ENCODE measurements around the gene SYT5. TPM values are rescaled to one million over a fixed set of nuclear protein-coding genes. Genes with fewer than 3 reads are reported as not detected.
"Not testable (repeated sequence)": the region's sequence is repeated elsewhere in the genome, so short reads cannot be mapped to it uniquely, and the experiment has no call there.

Gene SYT5
- total RNA-seq, 2 donors from 2014 or later = not detected

DNA sequence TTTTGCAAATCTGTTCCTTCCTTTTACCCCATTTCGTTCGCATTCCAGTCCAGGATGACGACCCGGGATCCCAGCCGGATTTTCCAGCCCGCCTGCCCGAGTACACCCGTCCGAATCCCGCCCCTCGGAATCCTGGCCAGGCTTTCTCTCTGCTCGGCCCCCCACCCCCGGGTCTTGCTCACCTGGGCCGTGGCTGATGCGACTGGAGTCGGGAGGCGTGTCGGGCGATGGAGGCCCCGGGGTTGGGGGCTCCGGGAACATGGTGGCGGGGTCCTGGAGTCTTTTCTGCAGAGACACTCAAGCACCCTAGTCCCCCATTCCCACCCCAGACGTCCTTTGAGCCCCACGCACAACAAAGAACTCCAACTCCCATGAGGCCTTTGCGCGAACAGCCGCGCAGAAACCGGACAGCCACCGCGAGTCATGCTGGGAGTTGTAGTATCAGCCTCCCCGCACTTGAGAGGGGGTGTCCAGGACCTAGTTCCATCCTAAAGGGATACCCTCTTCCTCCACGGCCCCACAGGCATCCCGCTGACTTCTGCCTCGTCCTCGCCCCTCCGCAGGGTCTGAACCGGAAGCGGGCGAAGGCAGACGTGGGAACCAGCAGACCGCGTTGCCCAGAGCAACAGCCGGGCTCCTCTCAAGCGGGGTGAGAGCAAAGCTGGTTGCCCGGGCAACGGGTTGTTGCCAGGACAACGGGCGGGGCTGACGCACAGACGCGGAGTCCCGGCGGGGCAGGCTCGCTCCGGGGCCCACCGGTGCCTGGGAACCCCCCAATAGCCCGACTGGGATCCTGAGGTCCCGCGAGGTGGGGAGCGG, 1.1 kb downstream of the SYT5 start:
- ATAC-seq = peak; percentile 84 to 93
- H3K27ac Mint-ChIP-seq = no peak overlapping the region
- no peaks in the 10 kb centered on the region for H3K9me3 Mint-ChIP-seq
- no peaks in the 10 kb centered on the region for H3K36me3 Mint-ChIP-seq
- DNase-seq (ENCODE audit: low spot score in 2 of 2) = peak; percentile 75 to 90

DNA sequence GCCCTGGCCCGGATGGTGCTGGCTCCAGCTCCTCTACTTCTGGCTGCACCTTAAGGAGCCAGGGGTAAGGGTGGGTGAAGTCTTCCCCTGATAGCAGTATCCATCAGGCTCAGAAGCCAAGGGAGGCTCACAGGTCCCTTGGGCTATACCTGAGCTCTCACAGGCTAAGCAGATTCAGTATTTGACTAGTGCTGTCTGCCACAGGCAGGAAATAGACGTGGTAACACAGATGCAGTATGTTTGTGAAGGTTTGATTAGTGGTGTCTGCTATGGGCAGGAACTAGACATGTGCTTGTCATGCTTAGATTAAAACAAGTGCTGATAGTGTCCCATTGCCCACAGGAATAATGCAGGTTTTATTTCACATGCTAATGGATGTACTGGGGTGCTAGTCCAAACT, 4.0 kb downstream of the SYT5 start:
- DNase-seq (ENCODE audit: low spot score in 2 of 2) (no peak), ATAC-seq (no peak)
- H3K36me3 Mint-ChIP-seq = peaks cover 0 to 8% of the 10 kb centered on the region in 2 donors
- no peaks in the 10 kb centered on the region for H3K9me3 Mint-ChIP-seq
- no peak overlapping the region for H3K27ac Mint-ChIP-seq

DNA sequence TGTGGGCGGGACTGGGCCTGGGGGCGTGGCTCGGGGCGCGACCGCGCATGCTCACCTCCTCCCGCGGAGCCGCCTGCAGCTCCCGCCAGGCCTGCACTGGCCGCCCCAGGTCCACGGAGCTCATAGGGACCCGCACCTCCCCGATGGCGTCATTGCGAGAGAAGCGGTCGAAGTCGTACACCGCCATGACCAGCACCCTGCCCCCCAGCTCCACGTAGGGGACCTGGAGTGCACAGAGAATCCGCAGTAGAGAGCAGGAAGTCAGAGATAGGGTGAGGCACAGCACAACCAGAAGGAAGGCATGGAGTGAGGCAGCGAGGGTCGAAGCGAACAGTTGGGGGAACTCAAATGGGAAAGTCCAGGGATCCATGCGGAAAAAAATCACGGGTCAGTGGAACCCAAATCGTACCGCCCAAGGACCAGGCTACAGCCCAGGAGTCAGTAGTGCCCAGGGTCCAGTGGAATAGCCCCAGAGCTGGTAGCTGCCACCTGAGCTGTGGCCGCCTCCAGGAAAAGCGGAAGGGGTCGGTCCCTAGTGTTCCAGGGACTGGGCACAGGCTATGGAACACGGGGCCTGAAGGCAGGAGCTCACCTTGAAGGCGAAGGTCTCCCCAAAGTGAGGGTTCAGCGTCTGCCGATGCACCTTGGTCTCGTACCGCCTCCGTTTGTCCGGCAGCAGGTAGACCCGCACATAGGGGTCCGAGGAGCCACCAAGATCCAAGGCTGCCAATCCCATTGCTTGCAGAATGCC, 4.8 kb downstream of the SYT5 start:
- Mint-ChIP-seq H3K9me3 (no peaks in the 10 kb centered on the region), H3K36me3 (peaks cover 0 to 8% of the 10 kb centered on the region in 2 donors), H3K27ac (no peak overlapping the region)
- ATAC-seq (no peak), DNase-seq (ENCODE audit: low spot score in 2 of 2) (no peak)

DNA sequence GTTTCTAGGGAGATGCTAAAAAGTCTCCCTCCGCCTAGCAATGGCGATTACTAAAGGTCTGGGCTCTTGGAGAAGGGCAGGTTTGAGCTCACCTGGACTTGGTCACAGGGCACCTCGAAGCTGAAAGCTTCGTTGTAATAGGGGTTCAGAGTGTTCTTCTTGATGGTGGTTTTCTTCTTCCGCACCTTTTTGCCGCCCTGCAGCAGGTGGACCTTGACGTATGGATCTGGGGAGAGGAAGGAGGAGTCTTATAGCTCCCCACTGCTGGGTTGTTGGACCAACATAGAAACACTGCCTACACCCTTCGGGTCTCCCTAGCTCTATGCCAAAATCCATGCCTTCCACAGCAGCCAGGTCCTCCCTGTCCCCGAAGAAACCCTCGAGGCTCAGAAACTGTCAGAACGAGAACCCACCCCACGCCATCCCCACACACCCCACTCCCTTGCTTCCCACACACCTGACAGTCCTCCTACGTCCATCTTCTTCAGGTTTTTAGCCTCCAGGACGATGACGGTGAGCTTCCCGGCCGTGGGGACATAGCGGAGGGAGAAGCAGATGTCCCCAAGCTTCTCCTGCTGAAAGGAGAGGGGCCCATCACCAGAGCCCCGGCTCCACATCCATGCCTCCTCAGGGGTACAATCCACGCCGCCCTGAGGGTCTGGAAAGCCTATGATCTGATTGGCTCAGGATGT, 5.5 kb downstream of the SYT5 start:
- Mint-ChIP-seq H3K9me3 (no peaks in the 10 kb centered on the region), H3K27ac (no peak overlapping the region), H3K36me3 (peaks cover 0 to 8% of the 10 kb centered on the region in 2 donors)
- DNase-seq (ENCODE audit: low spot score in 2 of 2) (no peak), ATAC-seq (no peak)

GRCh38 chr19:55173714-55174409, 6.2 kb downstream of the SYT5 start:
- ATAC-seq (peak; percentile 47 to 82), DNase-seq (ENCODE audit: low spot score in 2 of 2) (peak in 1 of 2 donors; percentile 68)
- Mint-ChIP-seq H3K36me3 (peaks cover 0 to 8% of the 10 kb centered on the region in 2 donors), H3K9me3 (no peaks in the 10 kb centered on the region), H3K27ac (no peak overlapping the region)

GRCh38 chr19:55173186-55173713, 6.8 kb downstream of the SYT5 start:
- H3K36me3 Mint-ChIP-seq = peaks cover 0 to 8% of the 10 kb centered on the region in 2 donors
- DNase-seq (ENCODE audit: low spot score in 2 of 2) (no peak), ATAC-seq (no peak)
- no peak overlapping the region for H3K27ac Mint-ChIP-seq
- H3K9me3 Mint-ChIP-seq = no peaks in the 10 kb centered on the region

DNA sequence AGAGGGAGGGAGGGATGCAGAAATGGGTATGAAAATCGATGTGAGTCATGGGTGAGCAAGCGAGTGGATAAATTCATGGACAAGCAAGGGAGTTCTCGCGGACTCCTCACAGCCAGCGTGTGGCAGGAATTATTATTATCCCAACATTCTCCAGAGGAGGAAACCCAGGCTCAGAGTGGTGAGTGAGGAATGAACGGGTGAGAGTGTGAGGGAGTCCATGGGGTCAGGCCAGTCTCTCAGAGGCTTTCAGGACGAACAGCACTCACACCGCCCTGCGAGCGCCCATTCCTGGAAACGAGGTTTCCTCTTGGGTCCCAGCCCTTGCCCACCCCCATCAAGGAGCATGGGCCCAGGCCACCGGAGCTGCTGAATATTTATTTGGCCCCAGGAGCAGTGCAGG, 7.3 kb downstream of the SYT5 start:
- ATAC-seq = no peak
- H3K27ac Mint-ChIP-seq = no peak overlapping the region
- no peaks in the 10 kb centered on the region for H3K9me3 Mint-ChIP-seq
- H3K36me3 Mint-ChIP-seq = peaks cover 0 to 8% of the 10 kb centered on the region in 2 donors
- no peak for DNase-seq (ENCODE audit: low spot score in 2 of 2)

DNA sequence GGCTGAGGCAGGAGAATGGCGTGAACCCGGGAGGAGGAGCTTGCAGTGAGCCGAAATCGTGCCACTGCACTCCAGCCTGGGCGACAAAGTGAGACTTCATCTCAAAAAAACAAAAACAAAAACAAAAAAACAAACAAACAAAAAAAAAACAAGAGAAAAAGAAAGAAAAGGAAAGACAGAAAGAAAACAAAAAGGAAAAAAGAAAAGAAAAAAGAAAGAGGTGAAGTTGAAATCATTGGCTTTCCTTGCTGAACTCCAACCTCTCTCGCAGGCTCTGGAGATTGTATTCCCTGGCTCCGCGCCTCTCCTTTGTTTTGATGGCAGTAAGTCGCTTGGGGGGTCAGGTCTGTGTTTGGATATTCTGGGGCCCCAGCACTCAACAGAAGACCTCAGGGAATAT, 7.8 kb downstream of the SYT5 start:
- DNase-seq (ENCODE audit: low spot score in 2 of 2); H3K36me3 Mint-ChIP-seq; H3K9me3 Mint-ChIP-seq; ATAC-seq; H3K27ac Mint-ChIP-seq: not testable (repeated sequence)

DNA sequence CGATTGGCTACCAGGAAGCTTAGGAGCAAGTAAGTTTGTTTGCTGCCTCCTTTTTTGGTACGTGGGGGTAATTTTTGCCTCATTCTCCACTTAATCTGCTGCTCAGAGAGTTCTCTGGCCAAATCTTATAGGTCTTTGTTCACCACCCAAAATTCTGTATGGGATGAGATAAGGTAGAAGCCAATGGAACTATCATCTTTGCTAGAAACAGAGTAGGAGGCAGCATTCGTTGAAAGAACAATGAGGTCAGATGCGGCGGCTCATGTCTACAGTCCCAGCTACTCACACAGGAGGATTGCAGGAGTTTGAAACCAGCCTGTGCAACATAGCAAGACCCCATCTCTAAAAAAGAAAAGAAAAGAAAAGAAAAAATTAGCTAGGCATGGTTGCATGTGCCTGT, 8.6 kb downstream of the SYT5 start:
- Mint-ChIP-seq H3K27ac (no peak overlapping the region), H3K9me3 (no peaks in the 10 kb centered on the region), H3K36me3 (peaks cover 0 to 13% of the 10 kb centered on the region in 2 donors)
- ATAC-seq = no peak
- DNase-seq (ENCODE audit: low spot score in 2 of 2) = no peak

DNA sequence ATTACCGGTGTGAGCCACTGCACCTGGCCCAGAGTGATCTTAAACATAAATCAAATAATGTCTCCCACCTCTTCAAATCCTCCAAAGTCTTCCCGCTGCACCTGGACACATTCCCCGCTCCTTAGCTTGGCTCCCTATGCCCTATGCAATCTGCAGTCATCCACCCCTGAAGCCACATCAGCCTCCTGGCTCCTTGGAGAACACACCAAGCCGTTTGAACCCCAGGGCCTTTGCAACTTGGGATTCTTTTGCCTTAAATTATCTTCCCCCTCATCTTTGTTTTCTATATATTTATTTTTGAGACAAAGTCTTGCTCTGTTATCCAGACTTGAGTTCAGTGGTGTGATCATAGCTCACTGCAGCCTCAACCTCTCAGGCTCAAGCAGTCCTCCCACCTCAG, 11.0 kb downstream of the SYT5 start:
- Mint-ChIP-seq H3K9me3 (no peaks in the 10 kb centered on the region), H3K36me3 (peaks cover 0 to 20% of the 10 kb centered on the region in 2 donors), H3K27ac (no peak overlapping the region)
- DNase-seq (ENCODE audit: low spot score in 2 of 2) = no peak
- no peak for ATAC-seq

- ATAC-seq = peak; percentile 91 to 97
- DNase-seq (ENCODE audit: low spot score in 2 of 2) = peak in 1 of 2 donors; percentile 88
- Mint-ChIP-seq H3K36me3 (peaks cover 0 to 17% of the 10 kb centered on the region in 2 donors), H3K27ac (peak within 1 kb of the TSS in 1 of 2 donors; percentile 78), H3K9me3 (no peaks in the 10 kb centered on the region)
Measured at GRCh38 chr19:55166530-55167268, 13.4 kb downstream of the SYT5 start, which contains the start of gene DNAAF3. DNAAF3 (minus strand) TSS chr19:55166613; CDS start chr19:55166413, 200 bp downstream.

GRCh38 chr19:55165952-55166529, 14.0 kb downstream of the SYT5 start:
- Mint-ChIP-seq H3K36me3 (peaks cover 0 to 12% of the 10 kb centered on the region in 2 donors), H3K9me3 (no peaks in the 10 kb centered on the region), H3K27ac (no peak overlapping the region)
- ATAC-seq (peak; percentile 36 to 72), DNase-seq (ENCODE audit: low spot score in 2 of 2) (peak in 1 of 2 donors; percentile 62)

GRCh38 chr19:55161571-55162322, 18.3 kb downstream of the SYT5 start:
- DNase-seq (ENCODE audit: low spot score in 2 of 2) = no peak
- peaks cover 0 to 7% of the 10 kb centered on the region in 2 donors for H3K36me3 Mint-ChIP-seq
- H3K9me3 Mint-ChIP-seq = no peaks in the 10 kb centered on the region
- no peak for ATAC-seq
- no peak overlapping the region for H3K27ac Mint-ChIP-seq

DNA sequence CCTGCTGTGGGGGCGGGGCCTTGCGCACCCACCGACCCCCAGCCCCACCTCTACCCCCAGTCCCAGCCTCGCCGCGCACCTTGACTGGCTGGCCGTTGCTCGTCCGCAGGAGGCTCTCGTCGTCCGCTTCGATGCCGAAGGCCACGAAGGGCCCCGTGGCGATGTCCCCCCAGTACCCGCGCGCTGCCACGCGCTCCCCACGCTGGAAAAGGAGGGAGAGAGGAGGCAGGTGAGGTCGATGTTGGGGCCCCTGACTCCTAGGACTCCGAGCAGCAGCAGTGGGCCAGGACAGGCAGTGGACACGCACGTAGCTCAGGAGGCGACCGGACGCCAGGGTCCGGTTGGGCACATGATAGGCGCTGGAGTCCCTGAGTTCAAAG, 19.1 kb downstream of the SYT5 start:
- DNase-seq (ENCODE audit: low spot score in 2 of 2) = no peak
- Mint-ChIP-seq H3K9me3 (no peaks in the 10 kb centered on the region), H3K27ac (no peak overlapping the region), H3K36me3 (peaks cover 0 to 13% of the 10 kb centered on the region in 2 donors)
- no peak for ATAC-seq

All from activated naive CD4-positive, alpha-beta T cell treated with anti-CD3 and anti-CD28 coated beads, Interleukin-2, amount 50 U/mL, for 72 hours (primary cell).